Ishikawa (cell line): ENCODE measurements around the gene FOXB1.

Experiments
- CEBPB ChIP-seq: IDR thresholded peaks from 2 replicates; pipeline ENCODE4 v1.6.1; 2012
- CREB1 ChIP-seq: IDR thresholded peaks from 2 replicates; pipeline ENCODE4 v1.6.1; 2012; ENCODE audit warnings: low read depth
- EGR1 ChIP-seq: IDR thresholded peaks from 2 replicates; pipeline ENCODE4 v1.6.1; 2012
- EP300 ChIP-seq: IDR thresholded peaks from 2 replicates; pipeline ENCODE4 v1.6.1; 2012; ENCODE audit warnings: borderline replicate concordance
- FOXM1 ChIP-seq: IDR thresholded peaks from 2 replicates; pipeline ENCODE4 v1.6.1; 2012; ENCODE audit warnings: low read depth, borderline replicate concordance
- NFIC ChIP-seq: IDR thresholded peaks from 2 replicates; pipeline ENCODE4 v1.6.1; 2012
- RAD21 ChIP-seq: IDR thresholded peaks from 2 replicates; pipeline ENCODE4 v1.6.1; 2012; ENCODE audit warnings: low read depth
- TAF1 ChIP-seq: IDR thresholded peaks from 2 replicates; pipeline ENCODE4 v1.6.1; 2012; ENCODE audit warnings: low read depth, mild to moderate bottlenecking
- TCF12 ChIP-seq: IDR thresholded peaks from 2 replicates; pipeline ENCODE4 v1.6.1; 2012; ENCODE audit warnings: low read depth
- TEAD4 ChIP-seq: IDR thresholded peaks from 2 replicates; pipeline ENCODE4 v1.6.1; 2012
- YY1 ChIP-seq: IDR thresholded peaks from 2 replicates; pipeline ENCODE4 v1.6.1; 2012; ENCODE audit warnings: low read depth
- ZBTB7A ChIP-seq: IDR thresholded peaks from 2 replicates; pipeline ENCODE4 v1.6.1; 2012; ENCODE audit warnings: low read depth
- TF ChIP-seq, protein P1 (sequence below): IDR thresholded peaks from 2 replicates; pipeline ENCODE4 v1.6.1; 2012
- TF ChIP-seq, protein P2 (sequence below): IDR thresholded peaks from 2 replicates; pipeline ENCODE4 v1.6.1; 2012; ENCODE audit warnings: low read depth, mild to moderate bottlenecking
- TF ChIP-seq, protein P3 (sequence below): IDR thresholded peaks from 2 replicates; pipeline ENCODE4 v1.6.1; 2012

FOXB1 gene

DNA sequence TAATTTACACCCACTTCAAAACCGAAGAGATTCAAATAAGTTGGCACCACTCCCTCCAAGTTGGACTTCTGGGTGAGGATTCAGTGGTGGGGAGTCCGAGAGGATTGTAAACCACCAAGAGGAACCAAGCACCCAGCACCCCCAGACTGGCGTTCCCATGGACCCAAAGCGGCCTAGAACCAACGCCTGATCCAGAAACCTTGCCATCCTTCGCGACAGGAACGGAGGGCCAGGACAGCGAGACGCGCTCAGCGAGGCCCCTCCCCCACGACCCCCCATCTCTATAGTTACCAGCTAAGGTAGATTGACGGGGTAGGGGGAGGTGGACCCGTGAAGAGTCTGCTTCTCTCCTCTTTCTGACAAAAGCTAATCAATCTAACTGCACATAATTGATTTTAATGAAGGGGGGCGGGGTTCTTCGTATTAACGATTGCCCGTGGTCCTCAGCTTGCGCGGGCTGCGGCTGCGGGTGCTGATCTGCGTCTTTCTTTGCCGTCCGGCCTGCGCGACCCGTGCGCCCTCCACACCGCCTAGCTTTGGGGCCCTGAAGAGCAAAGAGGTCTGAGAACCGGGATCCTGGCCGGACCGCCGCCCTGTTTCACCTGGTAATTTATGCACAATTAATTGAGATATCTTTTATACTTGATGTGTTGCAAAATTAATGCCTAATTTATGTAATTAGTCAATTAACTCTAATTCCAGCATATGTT lies 10.9 kb upstream of the FOXB1 start:
- TF ChIP-seq, protein P1, sequence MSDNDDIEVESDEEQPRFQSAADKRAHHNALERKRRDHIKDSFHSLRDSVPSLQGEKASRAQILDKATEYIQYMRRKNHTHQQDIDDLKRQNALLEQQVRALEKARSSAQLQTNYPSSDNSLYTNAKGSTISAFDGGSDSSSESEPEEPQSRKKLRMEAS: no peak
- no peak for TF ChIP-seq TAF1
- TF ChIP-seq YY1: no peak
- no peak for TF ChIP-seq CREB1
- TF ChIP-seq, protein P2, sequence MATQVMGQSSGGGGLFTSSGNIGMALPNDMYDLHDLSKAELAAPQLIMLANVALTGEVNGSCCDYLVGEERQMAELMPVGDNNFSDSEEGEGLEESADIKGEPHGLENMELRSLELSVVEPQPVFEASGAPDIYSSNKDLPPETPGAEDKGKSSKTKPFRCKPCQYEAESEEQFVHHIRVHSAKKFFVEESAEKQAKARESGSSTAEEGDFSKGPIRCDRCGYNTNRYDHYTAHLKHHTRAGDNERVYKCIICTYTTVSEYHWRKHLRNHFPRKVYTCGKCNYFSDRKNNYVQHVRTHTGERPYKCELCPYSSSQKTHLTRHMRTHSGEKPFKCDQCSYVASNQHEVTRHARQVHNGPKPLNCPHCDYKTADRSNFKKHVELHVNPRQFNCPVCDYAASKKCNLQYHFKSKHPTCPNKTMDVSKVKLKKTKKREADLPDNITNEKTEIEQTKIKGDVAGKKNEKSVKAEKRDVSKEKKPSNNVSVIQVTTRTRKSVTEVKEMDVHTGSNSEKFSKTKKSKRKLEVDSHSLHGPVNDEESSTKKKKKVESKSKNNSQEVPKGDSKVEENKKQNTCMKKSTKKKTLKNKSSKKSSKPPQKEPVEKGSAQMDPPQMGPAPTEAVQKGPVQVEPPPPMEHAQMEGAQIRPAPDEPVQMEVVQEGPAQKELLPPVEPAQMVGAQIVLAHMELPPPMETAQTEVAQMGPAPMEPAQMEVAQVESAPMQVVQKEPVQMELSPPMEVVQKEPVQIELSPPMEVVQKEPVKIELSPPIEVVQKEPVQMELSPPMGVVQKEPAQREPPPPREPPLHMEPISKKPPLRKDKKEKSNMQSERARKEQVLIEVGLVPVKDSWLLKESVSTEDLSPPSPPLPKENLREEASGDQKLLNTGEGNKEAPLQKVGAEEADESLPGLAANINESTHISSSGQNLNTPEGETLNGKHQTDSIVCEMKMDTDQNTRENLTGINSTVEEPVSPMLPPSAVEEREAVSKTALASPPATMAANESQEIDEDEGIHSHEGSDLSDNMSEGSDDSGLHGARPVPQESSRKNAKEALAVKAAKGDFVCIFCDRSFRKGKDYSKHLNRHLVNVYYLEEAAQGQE: no peak
- no peak for TF ChIP-seq ZBTB7A
- TF ChIP-seq RAD21: no peak
- TF ChIP-seq EP300: no peak
- TF ChIP-seq FOXM1: no peak
- TF ChIP-seq TEAD4: no peak
- TF ChIP-seq CEBPB: no peak
- no peak for TF ChIP-seq TCF12

DNA sequence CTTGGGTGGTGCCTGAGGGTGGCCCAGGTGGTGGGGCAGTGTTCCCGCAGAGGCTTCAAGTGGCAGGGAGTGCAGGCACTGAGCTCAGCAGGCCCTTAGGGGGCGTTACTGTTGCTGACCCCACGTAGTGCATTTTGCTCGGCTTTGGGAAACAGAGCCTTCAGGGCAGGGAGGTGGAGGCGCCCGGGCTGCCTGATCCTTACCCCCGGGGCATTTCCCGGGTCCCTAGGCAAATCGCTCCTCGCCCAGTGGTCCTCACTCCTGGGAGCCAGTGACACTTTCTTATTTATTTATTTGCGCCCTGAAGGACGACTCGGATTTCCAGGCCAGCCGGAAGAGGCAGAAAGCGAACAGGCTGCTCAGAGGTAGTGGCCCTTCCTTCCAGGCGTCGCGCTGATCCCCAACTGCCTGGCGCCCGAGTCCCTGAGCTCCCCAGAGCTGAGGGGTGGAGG lies 10.1 kb upstream of the FOXB1 start:
- no peak for TF ChIP-seq CEBPB

DNA sequence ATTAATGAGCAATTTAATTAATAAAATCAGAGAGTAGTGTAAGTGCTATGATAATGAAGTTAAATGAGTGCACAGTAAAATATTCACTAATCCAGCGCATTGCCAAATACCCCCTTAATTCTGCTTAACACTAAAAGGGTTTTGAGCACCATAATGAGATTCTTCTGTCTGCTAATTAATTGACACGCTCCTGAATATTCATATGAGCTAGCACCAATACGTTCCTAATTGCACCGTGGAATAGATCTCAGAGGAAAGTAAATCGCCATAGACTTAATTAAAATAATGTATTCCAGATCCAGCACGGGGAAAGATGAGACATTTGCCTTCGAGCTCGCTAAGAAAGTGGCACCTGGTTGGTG lies 9.6 kb upstream of the FOXB1 start:
- TF ChIP-seq YY1 (no peak), ZBTB7A (no peak), TEAD4 (no peak)
- TF ChIP-seq, protein P3, sequence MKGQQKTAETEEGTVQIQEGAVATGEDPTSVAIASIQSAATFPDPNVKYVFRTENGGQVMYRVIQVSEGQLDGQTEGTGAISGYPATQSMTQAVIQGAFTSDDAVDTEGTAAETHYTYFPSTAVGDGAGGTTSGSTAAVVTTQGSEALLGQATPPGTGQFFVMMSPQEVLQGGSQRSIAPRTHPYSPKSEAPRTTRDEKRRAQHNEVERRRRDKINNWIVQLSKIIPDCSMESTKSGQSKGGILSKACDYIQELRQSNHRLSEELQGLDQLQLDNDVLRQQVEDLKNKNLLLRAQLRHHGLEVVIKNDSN: no peak

DNA sequence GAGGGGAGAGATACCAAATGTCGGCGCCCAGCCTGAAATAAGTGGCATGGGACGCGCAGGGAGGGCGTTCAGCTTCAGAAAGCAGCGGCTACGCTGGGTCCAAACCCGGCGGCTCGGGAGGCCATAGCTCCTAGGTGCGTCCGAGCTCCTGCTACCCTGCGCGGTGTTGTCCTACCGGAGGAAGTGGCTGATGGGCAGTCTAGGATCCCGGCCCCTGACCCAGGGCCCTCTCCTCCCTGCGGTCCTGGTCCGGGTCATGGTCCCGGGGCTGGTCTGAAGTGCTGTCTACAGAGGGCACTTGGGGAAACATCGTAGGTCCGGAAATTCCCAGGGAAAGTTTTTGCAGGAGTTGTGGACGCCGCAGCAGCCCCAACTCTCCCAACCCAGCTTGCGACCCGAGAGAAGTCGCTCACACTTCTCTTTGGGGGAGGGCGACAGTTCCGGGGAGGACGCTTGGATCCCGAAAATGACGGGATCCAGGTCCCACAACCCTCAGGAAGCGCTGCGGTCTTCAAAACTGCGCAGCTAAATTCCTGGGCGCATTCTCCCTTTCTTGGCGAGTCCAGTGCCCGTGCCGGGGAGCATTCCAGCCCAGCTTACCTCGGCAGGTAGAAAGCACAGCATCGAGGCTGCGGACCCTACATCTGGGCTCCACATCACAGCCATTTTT lies 9.1 kb upstream of the FOXB1 start:
- no peak for TF ChIP-seq CEBPB
- TF ChIP-seq, protein P3: no peak
- no peak for TF ChIP-seq NFIC
- TF ChIP-seq ZBTB7A: no peak
- no peak for TF ChIP-seq TEAD4
- TF ChIP-seq, protein P2: no peak
- TF ChIP-seq TCF12: no peak
- no peak for TF ChIP-seq RAD21
- no peak for TF ChIP-seq CREB1
- TF ChIP-seq, protein P1: no peak
- TF ChIP-seq EGR1: no peak
- no peak for TF ChIP-seq YY1
- no peak for TF ChIP-seq TAF1
- no peak for TF ChIP-seq EP300
- no peak for TF ChIP-seq FOXM1

DNA sequence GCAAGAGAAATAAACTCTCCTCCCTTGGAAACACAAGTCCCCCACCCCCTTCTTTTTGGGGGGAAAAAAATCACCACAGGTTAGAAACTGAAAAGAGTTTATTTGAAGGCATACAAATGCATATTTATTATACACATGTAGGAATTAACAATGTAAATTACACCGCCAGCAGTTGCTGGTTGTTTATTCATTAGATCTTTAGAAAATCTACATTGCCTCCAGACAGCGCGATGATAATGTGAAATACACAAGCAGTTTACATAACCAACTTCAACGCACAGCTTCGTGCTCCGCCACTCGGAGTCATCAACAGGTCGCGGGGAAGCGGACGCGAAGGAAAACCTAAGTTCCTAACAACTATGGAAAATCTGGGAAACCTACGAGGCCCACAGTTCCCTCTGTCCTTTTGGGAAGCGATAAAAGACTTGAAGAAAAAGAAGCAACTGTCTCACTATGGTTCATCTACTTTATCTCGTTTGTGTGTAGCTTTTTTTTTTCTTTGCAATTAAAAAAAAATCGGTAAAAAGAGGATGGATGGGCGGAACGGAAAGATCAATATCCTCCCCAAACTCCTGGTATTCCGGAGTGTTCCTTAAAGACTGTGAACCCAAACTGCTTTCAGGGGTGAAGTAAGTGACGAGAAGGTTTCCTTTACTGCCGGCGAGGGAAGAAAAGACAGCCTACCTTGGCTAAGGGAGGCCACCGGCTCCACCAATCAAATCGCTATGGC lies 8.4 kb upstream of the FOXB1 start:
- TF ChIP-seq ZBTB7A (no peak), EGR1 (no peak), TAF1 (no peak), CEBPB (no peak), TEAD4 (no peak), NFIC (no peak), YY1 (no peak), CREB1 (no peak), FOXM1 (no peak)
- TF ChIP-seq, protein P1: no peak
- TF ChIP-seq, protein P2: no peak
- TF ChIP-seq, protein P3: no peak
